Suppressor macrophage treated with lipopolysaccharide for 1 hour (primary cell): ENCODE measurements around the gene ZDHHC8.

Experiments
- DNase-seq, 3 donors: peaks; one replicate each; pipeline ENCODE4 v3.0.0-alpha.2; 2020 to 2022

Gene ZDHHC8

DNA sequence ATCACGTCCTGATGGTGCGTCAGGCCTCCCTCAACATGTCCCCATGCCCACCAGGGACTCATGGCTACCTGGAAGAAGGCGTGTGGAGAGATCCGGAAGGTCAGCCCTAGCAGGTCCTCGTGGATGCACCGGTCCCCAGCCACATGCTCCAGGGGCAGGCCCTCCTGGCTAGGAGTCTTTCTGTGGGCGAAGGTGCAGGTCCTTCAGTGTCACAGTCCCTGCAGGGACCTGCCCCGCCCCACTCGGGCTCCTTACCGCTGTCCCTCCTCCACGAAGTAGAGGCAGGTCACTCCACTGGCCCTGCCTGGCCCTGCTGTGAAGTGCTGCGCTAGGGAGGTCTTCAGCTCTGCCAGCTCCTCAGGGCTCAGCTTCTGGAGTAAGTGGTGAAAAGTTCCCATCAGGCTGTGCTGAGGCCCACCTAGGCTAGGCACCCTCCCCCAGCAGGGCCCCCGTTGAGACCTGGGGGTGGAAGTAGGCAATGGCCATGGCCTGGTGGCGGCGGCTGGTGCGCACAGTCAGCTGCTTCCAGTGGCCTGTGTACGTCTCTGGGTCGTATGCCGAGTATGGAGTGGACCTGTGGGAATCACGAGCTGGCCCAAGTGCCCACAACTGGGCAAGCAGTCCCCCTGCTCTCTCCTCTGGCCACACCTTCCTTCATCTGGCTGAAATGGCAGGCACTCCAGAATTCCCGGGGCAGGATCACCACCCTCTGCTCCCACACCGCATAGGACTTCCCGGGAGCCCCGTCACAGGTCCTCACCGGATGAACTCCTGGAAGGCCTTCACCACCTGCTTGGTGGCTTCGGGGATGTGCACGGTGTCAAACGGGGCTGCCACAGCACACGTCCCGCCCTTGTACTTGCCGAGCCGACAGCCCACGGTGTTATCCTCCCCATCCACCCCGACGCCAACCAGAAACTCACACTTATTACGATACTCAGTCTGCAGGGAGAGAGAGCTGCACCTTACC, 16.8 kb upstream of the ZDHHC8 start:
- DNase-seq, result no peak

DNA sequence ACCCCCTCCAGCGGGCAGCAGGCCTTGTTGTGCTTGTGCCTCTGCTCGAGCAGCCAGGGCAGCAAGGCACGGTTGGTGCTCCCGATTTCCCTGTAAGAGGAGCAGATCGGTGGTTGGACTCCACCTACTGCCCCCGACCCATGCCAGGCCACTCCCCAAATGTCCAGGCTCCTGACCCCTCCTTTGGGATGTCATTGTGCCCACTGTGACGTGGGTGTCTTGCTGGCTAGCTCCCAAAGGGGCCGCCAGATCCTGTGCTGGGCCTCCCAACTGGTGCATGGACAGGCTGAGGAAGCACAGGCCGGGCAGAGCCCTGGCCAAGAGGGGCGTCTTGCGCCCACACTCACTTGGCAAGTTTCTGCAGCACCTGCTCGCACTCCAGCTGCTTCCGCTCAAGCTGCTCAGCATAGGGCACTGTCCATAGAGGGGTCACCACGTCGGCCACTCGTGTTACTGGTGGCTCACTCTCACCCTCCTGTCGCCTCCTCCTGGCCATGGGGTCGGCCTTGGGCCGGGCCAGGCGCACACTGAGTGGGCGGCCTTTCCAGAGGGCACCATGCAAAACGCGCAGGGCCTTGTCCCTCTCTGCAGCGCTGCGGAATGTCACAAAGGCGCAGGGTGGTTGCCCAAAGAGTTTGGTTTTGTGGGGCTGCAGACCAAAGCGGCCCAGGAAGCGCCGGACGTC, 15.8 kb upstream of the ZDHHC8 start, which contains the start of gene RANBP1:
Gene RANBP1 (plus strand): TSS at position 414 of the 685 bp plus-strand sequence. CDS start 81 bp downstream, at position 495.
- no peak for DNase-seq

DNA sequence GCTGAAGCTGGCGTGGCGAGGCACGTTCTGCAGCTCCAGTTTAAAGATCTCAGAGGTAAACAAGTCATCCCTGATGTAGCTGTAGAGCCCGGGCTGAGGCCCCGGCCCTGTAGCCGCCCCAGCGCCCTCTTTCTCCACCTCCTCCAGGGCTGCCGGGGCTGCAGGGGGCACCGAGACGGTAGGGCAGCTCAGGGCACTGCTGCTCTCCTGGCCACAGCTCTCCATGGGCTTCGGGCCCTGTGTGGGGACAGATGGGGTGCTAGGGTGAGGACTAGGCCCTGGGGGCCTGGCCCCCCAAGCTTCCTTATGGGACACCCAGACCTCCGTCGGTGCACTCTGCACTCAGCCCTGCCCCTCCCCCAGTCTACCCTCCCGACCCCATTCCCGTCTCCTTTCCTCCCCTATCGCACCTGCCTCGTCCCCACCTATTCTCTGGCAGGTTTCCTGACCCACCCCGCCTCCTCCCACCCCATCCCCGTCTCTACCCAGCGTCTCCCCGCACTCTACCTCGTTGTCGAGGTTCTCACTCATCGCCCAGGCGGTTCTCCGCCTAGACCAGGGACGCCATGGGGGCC, 15.1 kb upstream of the ZDHHC8 start:
- DNase-seq, result no peak

DNA sequence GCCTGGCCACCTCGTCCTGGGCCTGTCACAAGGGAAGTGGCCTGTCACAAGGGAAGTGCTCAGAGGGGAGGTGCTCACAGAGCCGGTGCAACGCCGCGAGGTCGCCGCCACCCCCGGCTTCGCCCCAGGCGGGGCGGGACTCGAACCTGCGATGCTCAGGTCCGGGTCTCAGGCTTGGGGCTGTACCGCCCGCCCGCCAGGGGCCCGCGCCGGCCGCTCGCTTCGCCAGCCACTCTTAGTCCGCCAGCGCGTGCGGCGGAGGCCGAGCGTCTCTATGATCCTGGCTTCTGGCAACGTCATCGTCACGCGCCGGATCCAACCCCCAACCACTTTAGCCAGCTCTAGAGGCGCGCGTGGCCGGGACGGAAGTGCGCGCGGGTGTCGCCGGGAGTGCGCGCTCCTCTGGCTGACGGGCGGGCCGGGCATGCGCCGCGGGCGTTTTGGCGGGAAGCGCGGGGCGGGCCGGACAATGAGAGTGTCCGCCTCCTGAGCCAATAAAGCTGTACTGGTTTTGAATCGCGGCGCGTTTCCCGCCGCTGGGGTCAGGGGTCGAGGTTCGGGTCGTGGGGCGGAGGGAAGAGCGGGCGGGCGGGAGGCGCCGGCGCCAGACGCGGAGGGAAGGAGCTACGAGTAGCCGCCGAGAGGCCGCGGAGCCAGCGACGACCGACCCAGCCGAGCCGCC, 14.5 kb upstream of the ZDHHC8 start, which contains the start of gene TRMT2A:
Gene TRMT2A (minus strand): TSS at position 276 of the 682 bp plus-strand sequence. CDS start 320 bp downstream, outside the sequence.
- peak; percentile 99 to 100 (median 99) for DNase-seq

DNA sequence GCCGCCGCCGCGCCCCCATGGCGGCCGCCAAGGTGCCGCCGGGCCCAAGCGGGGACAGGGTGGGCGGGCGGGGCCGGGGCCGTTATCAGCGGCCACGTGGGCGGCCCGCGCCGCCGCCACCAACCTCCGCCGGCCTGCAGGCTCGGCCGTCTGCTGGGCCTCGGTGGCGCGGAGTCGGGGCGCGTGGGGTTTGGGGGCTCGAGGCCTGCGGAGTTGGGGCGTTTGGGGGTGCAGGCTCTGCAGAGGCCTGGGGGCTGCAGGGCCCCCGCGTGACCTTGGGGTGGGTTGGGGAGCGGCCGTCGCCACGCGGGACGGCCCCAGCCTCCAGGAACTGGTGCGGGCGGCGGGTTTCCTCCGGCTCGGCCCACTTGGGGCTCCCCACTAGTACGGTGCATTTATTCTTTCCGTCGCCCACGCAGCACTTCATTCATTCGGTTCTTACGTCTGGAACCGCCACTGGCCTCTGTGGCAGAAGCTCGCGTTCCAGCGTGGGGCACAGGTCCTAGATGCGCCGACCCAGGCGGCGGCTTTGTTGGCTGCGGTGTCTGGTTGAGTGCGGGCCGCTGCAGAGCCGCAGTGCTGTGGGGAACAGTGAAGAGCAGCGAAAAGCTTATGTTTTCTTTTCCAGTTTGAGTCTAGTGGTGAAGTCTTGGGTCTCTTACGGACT, 13.8 kb upstream of the ZDHHC8 start:
- DNase-seq, result peak; percentile 75 to 82 (median 79)

DNA sequence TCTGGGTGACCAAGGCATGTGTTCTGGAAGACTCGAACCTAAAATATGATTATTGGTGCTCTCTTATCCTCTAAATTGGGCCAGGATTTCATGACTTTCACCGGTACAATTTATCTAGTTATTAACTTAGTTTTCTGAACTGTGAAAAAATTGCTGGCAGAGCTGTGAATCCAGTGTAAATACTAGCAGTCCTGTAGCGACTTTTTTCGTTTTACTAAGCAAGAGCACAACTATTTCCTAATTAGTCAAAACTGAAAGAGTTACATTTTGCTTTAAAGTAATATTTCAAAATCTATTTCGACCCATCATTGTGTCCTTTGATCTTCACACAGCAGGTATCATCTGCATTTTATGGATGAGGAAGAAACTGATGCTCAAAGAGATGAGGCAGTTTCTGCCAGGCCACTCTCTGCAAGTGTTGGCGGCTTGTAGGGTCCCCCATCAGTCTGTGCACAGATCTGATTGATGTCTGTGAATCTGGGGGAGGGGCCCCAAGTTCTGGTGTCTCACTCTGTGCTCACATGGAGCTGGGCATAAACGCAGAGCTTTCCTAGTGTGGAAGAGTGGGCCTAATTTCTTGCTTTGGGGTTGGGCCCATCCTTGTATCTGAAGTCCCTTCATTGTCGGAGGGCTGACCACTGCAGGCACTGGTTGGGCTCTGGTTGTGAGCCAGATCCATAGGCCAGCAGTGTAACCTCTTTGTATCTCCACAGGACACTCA, 13.1 kb upstream of the ZDHHC8 start:
- DNase-seq, result no peak

DNA sequence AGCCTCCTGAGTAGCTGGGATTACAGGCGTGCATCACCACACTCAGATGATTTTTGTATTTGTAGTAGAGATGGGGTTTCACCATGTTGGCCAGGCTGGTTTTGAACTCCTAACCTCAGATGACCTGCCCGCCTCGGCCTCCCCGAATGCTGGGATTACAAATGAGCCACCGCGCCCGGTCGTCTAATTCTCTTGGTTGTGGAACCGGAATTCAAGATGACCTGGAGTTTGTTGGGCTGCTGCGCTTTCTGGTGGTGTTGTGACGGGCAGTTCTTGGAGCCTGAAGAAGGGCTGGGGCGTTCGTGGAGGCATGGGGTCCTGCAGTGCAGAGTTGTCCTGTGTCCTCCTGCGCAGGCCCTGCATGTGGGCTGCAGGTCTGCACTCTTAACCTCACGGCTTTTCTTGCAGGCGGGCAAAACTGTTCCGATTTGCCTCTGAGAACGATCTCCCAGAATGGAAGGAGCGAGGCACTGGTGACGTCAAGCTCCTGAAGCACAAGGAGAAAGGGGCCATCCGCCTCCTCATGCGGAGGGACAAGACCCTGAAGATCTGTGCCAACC, 9.7 kb upstream of the ZDHHC8 start:
- DNase-seq, result no peak

DNA sequence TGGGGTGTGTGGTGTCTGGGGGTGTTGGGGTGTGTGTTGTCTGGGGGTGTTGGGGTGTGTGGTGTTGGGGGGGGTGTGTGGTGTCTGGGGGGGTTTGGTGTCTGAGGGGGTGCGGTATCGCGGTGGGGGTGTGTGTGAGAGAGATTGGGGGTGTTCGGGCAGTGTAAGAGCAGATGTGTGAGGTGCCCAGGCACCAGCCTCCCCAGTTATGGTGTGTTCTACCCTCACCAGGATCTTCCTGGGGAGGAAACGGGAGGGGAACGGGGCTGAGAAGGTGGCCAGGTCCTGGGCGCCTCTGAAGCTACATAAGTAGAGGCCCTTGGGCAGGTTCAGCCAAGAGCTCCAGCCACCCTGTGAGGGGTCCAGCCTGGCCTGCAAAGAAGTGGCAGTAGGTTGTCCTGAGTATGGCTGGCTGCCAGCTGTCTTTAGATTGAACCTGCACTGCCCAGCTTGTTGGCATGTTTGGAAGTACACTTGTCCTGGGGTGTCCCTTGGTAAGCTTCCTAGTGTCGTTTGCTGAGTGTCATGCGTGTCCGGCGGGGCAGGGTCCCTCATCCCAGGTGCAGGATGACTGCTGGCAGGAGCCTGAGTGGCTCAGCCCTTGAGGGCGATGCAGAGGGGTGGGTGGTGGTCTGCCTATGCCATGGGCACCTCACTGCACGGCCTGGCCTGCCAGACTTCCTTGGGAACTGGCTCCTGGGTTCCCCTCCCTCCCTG, 8.1 kb upstream of the ZDHHC8 start:
- no peak for DNase-seq

DNA sequence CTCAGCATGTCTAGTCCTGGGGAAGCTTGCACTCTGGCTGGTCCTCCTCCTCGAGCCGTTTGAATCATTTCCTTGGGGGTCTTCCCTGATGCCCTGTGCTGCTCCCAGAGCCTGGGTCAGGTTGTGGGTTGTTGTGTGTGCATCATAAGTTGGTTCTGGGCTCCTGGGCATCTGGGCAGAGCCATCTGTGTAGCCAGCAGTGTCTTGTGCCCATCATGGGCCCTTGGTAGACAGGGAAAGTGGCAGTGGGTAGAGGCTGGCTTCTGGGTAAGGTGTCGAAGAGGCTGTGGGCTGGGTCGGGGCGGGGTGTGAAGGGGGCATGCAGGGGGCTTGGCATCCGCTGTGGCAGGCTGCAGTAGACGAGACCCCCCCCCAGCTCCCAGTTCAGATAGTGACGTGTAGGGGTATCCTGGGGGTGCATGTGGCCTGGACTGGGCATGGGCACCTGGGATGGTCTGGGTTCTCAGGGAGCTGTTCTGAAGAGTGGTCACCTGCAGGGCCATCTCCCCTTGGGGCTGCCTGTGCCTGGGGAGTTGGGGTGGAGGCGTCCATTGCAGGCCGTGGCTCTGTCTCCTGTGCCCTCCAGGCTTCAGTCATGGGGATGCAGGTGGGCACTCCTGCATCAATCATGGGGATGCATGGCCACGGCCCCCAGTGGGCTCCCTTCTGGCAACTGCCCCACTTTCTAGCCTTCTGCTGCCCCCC, 7.4 kb upstream of the ZDHHC8 start:
- DNase-seq, result no peak

DNA sequence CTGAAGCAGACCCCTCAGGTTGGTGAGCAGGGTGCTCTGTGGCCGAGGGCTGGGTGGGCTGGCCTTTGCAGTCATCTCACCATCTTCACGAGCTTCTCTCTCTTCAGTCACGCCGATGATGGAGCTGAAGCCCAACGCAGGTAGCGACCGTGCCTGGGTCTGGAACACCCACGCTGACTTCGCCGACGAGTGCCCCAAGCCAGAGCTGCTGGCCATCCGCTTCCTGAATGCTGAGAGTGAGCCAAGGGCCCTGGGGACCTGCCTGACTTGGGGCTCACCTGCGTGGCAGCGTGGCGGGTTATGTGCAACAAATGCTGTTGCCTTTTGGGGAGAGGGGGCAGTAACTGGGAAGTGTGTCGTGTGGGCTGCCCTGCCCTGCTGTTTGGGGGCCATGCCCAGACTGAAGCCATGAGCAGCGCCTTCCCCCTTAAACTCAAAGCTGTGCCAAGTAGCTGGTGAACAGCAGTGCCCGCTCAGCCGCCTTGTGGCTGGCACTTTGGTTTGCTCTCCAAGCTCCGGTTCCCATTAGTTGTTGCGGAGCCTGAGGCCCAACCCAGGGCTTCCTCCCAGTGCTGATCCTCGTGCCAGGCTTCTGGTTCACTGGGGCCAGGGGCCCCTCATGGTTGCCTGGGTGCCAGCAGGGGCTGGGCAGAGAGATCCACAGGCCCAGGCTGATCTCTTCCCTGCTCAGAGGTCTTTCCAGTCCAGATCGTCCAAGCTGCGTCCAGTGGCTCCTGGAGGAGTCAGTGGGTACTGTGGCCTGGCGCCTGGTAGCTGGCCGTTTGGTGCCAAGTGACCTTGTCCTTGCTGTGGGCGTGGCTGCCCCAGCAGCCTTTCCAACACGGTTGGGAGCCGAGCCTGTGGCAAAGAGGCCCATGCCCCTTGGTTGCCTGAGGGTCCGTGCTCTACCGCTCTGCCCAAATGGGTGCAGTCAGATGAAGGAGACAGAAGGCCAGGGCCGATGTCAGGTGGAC, 6.1 kb upstream of the ZDHHC8 start:
- no peak for DNase-seq

DNA sequence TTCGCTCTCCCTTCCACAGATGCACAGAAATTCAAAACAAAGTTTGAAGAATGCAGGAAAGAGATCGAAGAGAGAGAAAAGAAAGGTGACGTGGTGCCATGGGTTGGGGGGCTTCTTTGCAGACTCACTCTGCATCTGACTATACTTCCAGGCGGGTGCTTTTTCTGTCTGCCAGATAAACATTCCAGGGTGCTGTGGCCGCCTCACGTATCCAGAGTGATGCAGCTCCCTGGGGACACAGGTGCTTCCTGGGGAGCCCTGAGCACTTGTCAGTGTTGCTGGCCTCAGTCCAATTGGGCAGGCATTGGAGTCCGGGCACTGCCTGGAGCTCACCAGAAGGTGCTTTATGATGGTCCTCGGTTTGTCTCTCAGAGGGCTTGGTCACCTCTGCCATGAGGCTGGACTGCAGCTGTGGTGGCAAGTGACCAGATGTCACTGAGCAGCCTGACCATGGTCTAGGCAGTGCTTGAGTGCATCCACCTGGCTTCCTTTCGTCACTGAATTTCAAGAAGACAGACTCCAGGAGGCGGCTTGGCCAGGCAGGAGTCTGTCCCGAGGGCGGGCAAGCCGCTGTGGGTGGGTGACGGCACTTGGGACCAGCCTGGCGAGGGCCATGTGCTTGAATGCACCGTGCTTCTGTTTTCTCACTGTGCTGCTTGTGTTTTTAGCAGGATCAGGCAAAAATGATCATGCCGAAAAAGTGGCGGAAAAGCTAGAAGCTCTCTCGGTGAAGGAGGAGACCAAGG, 5.1 kb upstream of the ZDHHC8 start:
- DNase-seq, result no peak

DNA sequence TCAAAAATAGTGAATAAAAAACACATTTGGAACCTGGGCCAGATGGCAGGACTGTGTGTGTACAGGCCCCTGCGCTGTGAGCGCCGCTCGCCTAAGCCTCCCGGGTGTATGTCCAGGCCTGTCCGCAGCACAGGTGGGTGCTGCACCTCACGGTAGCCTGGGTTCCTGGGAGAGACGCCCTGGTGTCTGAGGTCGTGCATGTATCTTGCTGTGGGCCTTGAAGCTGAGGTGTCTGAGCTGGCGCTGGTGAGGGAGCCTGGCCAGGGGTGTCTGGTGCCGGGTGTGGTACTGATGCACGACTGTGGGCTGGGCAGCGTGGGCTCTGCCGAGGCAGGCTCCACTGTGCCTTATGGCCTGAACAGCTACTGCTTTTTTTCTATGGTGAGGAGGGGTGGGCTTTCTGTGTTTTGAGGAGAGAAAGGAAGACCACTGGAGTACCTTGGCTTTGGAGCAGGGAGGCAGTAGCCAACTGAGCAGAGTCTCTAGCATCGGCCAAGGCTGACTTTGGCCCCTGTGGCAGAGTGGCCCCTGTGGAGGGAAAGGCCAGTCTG, 4.2 kb upstream of the ZDHHC8 start:
- DNase-seq, result no peak

DNA sequence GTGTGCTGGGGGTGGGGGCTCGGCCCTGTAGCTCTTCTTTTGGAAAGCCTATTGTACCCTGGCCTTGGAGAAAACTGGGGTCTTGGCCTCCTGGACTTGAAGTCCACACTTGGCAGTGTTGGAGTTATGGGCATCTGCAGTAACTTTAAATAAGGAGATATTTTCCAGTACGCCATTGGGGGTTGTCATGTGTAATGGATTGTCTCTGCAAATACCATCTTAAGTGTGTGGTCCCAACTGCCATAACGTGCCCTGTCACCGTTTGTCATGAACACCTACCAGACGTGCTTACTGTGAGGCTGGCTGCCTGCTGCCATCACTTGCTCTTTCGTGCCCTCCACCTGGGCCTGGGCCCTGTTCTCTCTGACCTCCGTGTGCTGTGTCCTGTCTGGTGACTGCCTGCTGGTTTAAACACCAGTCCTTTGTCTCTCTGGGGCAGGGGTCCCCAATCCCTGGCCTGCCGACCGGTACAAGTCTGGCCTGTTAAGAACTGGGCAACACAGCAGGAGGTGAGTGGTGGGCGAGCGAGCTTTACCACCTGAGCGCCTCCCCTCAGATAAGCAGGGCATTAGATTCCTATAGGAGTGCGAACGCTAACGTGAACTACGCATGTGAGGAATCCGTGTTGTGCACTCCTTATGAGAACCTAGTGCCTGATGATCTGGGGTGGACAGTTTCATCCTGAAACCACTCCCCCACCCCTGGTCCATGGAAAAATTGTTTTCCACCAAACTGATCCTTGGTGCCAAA, 3.6 kb upstream of the ZDHHC8 start:
- no peak for DNase-seq

DNA sequence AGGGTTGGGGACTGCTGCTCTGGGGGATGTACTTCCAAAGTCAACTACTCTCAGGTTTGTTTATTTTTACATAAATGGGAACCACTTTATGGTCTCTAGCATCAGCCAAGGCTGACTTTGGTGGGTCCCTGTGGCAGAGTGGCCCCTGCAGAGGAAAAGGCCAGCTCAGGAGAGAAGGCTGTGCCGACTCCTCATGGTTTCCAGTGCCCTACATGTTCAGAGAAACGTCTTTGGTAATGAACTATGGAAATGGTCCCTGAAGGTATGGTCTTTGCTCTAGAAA, 3.0 kb upstream of the ZDHHC8 start:
- DNase-seq, result no peak

DNA sequence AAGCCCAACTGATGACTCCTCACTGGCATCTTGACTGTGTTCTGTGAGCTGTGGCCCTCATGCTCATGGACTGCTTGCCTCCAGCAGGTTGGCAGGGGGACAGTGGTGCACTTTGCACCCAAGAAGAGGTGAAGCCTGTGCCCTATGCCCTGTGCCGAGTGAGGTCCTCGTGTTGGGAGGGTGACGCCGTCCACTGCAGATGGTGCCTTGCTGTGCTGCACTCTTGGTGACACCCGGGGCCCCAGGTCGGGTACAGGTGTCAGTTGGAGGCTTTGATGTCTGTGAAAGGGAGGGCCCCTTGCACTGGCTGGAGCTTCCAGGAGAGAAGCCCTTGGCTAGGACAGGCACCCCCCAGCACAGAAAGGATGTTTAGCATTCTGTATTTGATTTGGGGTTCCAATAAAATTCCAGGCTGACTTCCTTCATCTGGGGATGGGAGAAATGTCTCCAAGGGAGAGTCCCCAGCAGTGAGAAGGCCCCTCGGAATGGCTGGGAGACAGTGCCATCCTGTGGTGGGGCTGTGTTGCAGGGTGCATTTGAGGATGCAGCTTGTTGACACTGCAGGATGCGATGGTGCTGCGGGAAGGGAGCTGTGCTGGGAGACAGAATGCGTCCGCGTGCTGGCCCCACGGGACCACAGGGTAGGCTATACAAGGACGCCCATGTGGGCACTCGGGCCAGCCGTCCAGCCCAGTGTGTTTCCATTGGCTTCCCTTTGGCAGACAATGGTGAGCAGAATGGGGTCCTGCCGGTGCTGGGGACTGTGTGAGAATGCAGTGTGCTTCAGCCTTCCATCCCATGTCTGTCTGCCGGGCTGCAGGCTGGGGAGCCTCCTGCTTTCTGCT, 2.5 kb upstream of the ZDHHC8 start:
- peak; percentile 40 to 58 (median 50) for DNase-seq

DNA sequence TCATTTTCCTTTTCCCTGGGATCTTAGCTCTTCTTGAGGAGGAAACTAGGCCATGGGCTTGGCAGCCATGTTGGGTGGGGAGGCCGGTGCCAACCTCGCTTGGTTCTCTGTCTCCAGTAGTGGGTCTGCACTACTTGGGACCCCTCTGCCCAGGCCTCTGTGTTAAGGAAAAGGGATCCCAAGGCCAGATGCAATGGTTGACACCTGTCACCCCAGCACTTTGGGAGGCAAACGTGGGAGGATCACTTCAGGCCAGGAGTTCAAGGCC, 1.9 kb upstream of the ZDHHC8 start:
- no peak for DNase-seq
